ENCODE measurements around the gene GSTO2.
"Not testable (repeated sequence)": the region's sequence is repeated elsewhere in the genome, so short reads cannot be mapped to it uniquely, and the experiment has no call there.

GSTO2 gene

GRCh38 chr10:104268713-104269645, at the start of gene GSTO2:
Gene GSTO2, plus strand, starts transcription at chr10:104269184. Its CDS starts 5,732 bp downstream, at chr10:104274916.
- intact Hi-C loops (cut with DNase I) = no loop called here
- DNase-seq = peak; percentile 98 to 100 (median 100)

GRCh38 chr10:104220522-104220921, 48.5 kb upstream of the GSTO2 start:
- no peak for DNase-seq
- intact Hi-C loops (cut with DNase I) = no loop called here

- intact Hi-C loops (cut with DNase I) = no loop called here
- no peak for DNase-seq
Measured at GRCh38 chr10:104223304-104223703, 45.7 kb upstream of the GSTO2 start.

GRCh38 chr10:104230490-104230889, 38.5 kb upstream of the GSTO2 start:
- intact Hi-C loops (cut with DNase I) = no loop called here
- no peak for DNase-seq

GRCh38 chr10:104231784-104232612, 37.0 kb upstream of the GSTO2 start, which contains the start of gene CFAP43:
Gene CFAP43, minus strand, starts transcription at chr10:104232364. Its CDS starts 118 bp downstream, at chr10:104232246.
- intact Hi-C loops (cut with DNase I) = no loop called here
- peak; percentile 94 to 99 (median 98) for DNase-seq

- intact Hi-C loops (cut with DNase I) = no loop called here
- DNase-seq = peak in 7 of 42 donors; percentile 2 to 49 (median 16)
Measured at GRCh38 chr10:104232613-104233102, 36.3 kb upstream of the GSTO2 start.

- no peak for DNase-seq
- intact Hi-C loops (cut with DNase I) = no loop called here
Measured at GRCh38 chr10:104233817-104234216, 35.2 kb upstream of the GSTO2 start.

GRCh38 chr10:104234934-104235333, 34.0 kb upstream of the GSTO2 start:
- intact Hi-C loops (cut with DNase I) = no loop called here
- DNase-seq = no peak

GRCh38 chr10:104235801-104236200, 33.2 kb upstream of the GSTO2 start:
- intact Hi-C loops (cut with DNase I) = no loop called here

GRCh38 chr10:104240078-104240477, 28.9 kb upstream of the GSTO2 start:
- intact Hi-C loops (cut with DNase I) = no loop called here

More at GRCh38 chr10:104235801-104236200, 33.2 kb upstream of the GSTO2 start:
- DNase-seq = no peak

GRCh38 chr10:104242545-104242944, 26.4 kb upstream of the GSTO2 start:
- intact Hi-C loops (cut with DNase I) = no loop called here
- peak in 6 of 42 donors; percentile 22 to 62 (median 42) for DNase-seq

More at GRCh38 chr10:104240078-104240477, 28.9 kb upstream of the GSTO2 start:
- no peak for DNase-seq

GRCh38 chr10:104243009-104243408, 26.0 kb upstream of the GSTO2 start:
- peak in 27 of 42 donors; percentile 12 to 80 (median 44) for DNase-seq
- intact Hi-C loops (cut with DNase I) = not testable (repeated sequence)

GRCh38 chr10:104243512-104243911, 25.5 kb upstream of the GSTO2 start:
- no peak for DNase-seq
- intact Hi-C loops (cut with DNase I) = no loop called here

- intact Hi-C loops (cut with DNase I) = no loop called here
Measured at GRCh38 chr10:104245066-104245632, 23.8 kb upstream of the GSTO2 start.

GRCh38 chr10:104246976-104247375, 22.0 kb upstream of the GSTO2 start:
- intact Hi-C loops (cut with DNase I) = no loop called here
- no peak for DNase-seq

More at GRCh38 chr10:104245066-104245632, 23.8 kb upstream of the GSTO2 start:
- DNase-seq = no peak

GRCh38 chr10:104247513-104248146, 21.4 kb upstream of the GSTO2 start:
- intact Hi-C loops (cut with DNase I) = no loop called here
- DNase-seq = no peak

- DNase-seq; intact Hi-C loops (cut with DNase I): not testable (repeated sequence)
Measured at GRCh38 chr10:104248931-104249330, 20.1 kb upstream of the GSTO2 start.

- DNase-seq = no peak
- intact Hi-C loops (cut with DNase I) = no loop called here
Measured at GRCh38 chr10:104250371-104250770, 18.6 kb upstream of the GSTO2 start.

GRCh38 chr10:104251443-104251842, 17.5 kb upstream of the GSTO2 start:
- no peak for DNase-seq
- intact Hi-C loops (cut with DNase I) = no loop called here

Measured in head of caudate nucleus (tissue), 42 donors.